Central memory CD8-positive, alpha-beta T cell (primary cell): ENCODE measurements around the gene HOXB8.

ENCODE experiments used
- ATAC-seq: fragments of 150-1000 bp; cut with Tn5 transposase; replicated peaks from 2 replicates; pipeline ENCODE4 v1.10.0; 2022; ENCODE audit warnings: mild to moderate bottlenecking, moderate FRiP score, moderate number of reproducible peaks; ENCODE audit not compliant: poor library complexity, severe bottlenecking; ENCODE audit errors: extremely low read depth
- DNase-seq, 2 donors: peaks; one replicate each; pipeline ENCODE4 v3.0.0; 2021; ENCODE audit warnings: low spot score in 2 of 2
- H3K27ac Mint-ChIP-seq: one replicate; pipeline ENCODE4 v1.8.0; 2022; ENCODE audit warnings: low read depth, mild to moderate bottlenecking, moderate library complexity, mixed read lengths
- H3K27me3 Mint-ChIP-seq: one replicate; pipeline ENCODE4 v1.8.0; 2022; ENCODE audit warnings: mixed read lengths
- H3K36me3 Mint-ChIP-seq: one replicate; pipeline ENCODE4 v1.8.0; 2022; ENCODE audit warnings: mild to moderate bottlenecking, moderate library complexity, mixed read lengths; ENCODE audit not compliant: insufficient read depth
- H3K4me1 Mint-ChIP-seq: one replicate; pipeline ENCODE4 v1.8.0; 2022; ENCODE audit warnings: mixed read lengths
- H3K4me3 Mint-ChIP-seq: one replicate; pipeline ENCODE4 v1.8.0; 2022; ENCODE audit warnings: mild to moderate bottlenecking, moderate library complexity, mixed read lengths
- H3K9me3 Mint-ChIP-seq: one replicate; pipeline ENCODE4 v1.8.0; 2022; ENCODE audit warnings: mixed read lengths

Gene HOXB8

DNA sequence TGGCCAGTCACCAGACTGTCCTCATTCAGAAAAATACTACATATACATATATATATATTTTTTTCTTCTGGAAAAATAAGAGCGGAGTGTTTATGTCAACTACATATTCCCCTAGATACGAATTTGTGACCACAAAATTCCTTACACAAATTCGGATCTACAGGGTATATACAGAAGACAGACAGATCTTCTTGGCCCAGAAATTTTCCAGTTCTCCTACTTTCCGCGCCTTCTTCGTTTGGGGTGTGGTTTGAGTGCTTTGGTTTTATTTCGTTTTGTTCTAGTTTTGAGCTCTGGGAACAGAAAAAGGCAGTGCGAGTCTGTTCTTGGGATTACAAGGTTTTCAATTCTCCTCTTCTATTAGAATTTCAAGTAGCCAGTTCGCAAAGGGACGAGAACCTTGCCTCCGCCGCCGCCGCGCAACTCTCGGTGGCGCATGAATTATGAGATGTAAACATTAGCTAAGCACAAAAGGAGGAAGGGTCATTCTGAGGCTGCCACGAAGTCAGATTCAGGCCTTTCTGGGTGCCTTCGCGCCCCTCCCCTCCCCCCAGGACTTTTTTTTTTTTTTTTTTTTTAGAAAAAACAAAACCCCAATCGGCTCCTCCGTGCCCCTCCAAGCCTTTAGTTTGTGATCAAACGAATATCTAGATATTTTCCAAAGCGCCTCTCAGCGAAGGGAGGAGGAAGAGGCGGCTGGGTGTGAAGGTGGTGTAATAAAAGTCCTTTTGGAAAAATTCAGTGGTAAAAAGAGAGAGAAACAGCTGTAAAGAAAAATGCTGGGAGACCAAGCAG, 35.1 kb downstream of the HOXB8 start:
- Mint-ChIP-seq H3K9me3 (no peaks in the 10 kb centered on the region), H3K4me1 (peaks cover 12% of the 10 kb centered on the region), H3K27me3 (peaks cover 63% of the 10 kb centered on the region), H3K4me3 (peak overlapping the region; percentile 37), H3K36me3 (peaks cover 12% of the 10 kb centered on the region), H3K27ac (no peak overlapping the region)
- no peak for ATAC-seq
- DNase-seq = no peak

DNA sequence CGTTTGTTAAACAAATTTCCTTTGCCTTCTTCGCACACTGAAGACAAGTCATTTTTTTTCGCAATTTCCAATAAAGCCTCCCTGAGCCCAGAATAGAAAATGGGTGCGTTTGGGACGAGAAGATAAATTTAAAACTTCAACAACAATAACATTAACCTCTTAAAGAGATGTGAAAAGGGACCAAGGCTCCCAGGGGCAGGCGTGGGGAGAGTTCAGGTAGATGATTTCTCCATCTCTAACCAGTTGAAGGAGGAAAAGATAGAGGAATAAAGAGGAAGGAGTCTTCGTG, 35.7 kb downstream of the HOXB8 start:
- Mint-ChIP-seq H3K27ac (no peak overlapping the region), H3K4me1 (peaks cover 9% of the 10 kb centered on the region), H3K27me3 (peaks cover 58% of the 10 kb centered on the region), H3K9me3 (no peaks in the 10 kb centered on the region), H3K36me3 (peaks cover 10% of the 10 kb centered on the region), H3K4me3 (peak overlapping the region; percentile 90)
- DNase-seq (no peak), ATAC-seq (no peak)

DNA sequence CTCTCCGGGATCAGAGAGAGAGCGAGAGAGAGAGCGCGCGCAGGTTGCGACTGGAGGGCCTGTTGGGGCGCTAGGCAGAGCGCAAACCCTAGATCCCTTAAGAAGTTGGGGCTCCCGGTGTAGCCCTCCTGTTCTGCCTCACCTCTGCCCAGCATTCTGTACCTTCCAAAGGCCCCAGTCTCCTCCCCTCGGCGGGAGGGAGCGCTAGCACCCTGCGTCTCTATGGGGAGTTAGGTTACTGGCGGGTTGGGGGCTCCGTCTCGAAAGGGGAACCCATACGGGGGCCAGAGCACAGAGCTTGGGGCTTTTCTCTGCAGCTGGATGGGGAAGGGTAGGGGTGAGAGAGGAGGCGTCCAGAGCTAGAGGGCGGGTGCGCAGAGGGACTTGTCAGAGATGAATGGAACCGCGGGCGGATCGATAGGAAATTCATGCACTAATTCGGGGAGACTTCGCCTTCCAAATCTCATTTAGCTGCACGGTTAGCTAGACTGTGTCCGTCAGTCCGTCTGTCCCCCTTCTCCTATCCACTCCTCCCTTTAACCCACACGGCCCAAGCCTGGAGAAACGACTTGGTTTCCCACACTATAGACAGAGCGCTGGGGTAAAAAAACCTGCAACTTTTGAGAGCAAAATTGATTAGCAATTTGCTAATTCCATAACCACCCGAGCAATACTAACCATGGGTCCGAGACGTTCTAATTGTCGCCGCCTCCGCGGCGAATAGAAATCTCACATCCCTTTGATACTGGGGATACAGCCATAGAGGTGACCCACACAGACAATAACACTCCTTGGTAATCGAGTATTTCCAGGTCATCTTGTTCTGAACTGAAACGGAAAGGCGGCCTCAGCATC, 36.2 kb downstream of the HOXB8 start:
- DNase-seq = no peak
- H3K9me3 Mint-ChIP-seq = no peaks in the 10 kb centered on the region
- H3K36me3 Mint-ChIP-seq = peaks cover 10% of the 10 kb centered on the region

DNA sequence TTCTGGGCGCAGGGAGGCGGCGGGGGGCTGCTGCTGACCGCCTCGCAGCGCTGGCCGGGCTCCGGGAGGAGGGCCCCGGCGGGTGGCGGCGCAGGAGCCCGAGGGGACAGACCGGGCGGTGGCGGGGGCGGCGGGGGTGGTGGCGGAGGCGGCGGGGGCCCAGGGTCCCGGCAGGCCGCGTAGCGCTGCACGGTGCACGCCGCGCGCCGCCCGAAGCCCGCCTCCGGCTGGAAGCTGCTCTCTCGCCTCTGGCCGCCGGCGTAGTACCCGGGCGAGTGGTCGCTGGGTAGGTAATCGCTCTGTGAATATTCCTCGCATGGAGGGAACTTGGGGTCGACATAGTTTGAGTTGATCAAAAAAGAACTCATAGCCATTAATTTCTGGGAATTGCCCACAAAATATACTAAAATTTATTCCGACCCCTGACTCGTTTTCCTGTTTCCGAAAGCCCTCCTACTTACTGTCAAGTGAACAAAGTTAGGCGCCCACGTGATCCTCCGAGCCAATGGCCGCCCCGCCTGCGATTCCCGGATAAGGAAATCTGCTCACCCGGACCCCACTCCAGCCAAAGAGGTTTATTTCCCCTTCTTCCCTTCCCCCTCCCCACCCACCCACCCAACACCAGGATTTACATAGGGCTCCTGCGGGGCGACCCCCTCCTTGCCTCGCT, 37.0 kb downstream of the HOXB8 start, which contains the start of gene HOXB4:
Gene HOXB4 (minus strand): TSS at position 405 of the 670 bp plus-strand sequence. CDS start 31 bp downstream, at position 374.
- peak in 1 of 2 donors; percentile 50 for DNase-seq
- Mint-ChIP-seq H3K4me3 (peak within 1 kb of the TSS; percentile 90), H3K36me3 (peaks cover 10% of the 10 kb centered on the region), H3K27ac (peak within 1 kb of the TSS; percentile 94), H3K4me1 (peaks cover 15% of the 10 kb centered on the region), H3K27me3 (peaks cover 44% of the 10 kb centered on the region), H3K9me3 (no peaks in the 10 kb centered on the region)
- ATAC-seq = peak; percentile 84

More for the DNA sequence above, 36.2 kb downstream of the HOXB8 start:
- Mint-ChIP-seq H3K4me1 (peaks cover 9% of the 10 kb centered on the region), H3K27ac (peak overlapping the region; percentile 94), H3K27me3 (peaks cover 52% of the 10 kb centered on the region), H3K4me3 (peak overlapping the region; percentile 90)
- ATAC-seq = peak; percentile 56

DNA sequence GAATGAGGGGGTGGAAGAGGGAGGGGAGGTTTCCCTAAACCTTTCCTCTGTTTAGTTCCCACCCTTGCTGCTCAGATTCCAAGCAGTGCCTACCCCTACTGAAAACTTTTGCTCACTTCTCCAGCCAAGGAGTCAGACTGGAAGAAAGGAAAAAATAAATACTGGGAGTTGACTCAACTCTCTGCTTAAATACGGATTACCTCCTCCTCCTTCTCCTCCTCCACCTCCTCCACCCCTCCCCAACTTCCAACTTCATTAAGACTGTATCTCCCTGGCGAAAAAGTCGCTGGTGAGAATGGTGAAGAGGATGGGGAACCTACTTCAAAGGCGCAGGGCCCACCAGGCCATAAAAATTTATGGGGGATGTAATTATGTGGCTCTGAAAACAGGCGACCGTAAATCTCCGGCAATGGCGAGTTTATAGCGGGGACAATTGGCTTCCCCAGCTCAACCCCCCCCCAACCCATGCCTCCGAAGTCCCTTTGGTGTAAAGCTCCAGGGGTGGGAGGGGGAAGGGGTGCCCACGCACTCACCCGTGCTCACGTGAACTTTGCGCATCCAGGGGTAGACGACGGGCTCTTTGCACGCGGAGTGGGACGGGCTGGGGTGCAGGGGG, 37.7 kb downstream of the HOXB8 start:
- Mint-ChIP-seq H3K4me3 (peak overlapping the region; percentile 90), H3K27me3 (peaks cover 38% of the 10 kb centered on the region), H3K36me3 (peaks cover 10% of the 10 kb centered on the region), H3K9me3 (no peaks in the 10 kb centered on the region), H3K27ac (no peak overlapping the region), H3K4me1 (peaks cover 15% of the 10 kb centered on the region)
- DNase-seq = no peak
- peak; percentile 30 for ATAC-seq

DNA sequence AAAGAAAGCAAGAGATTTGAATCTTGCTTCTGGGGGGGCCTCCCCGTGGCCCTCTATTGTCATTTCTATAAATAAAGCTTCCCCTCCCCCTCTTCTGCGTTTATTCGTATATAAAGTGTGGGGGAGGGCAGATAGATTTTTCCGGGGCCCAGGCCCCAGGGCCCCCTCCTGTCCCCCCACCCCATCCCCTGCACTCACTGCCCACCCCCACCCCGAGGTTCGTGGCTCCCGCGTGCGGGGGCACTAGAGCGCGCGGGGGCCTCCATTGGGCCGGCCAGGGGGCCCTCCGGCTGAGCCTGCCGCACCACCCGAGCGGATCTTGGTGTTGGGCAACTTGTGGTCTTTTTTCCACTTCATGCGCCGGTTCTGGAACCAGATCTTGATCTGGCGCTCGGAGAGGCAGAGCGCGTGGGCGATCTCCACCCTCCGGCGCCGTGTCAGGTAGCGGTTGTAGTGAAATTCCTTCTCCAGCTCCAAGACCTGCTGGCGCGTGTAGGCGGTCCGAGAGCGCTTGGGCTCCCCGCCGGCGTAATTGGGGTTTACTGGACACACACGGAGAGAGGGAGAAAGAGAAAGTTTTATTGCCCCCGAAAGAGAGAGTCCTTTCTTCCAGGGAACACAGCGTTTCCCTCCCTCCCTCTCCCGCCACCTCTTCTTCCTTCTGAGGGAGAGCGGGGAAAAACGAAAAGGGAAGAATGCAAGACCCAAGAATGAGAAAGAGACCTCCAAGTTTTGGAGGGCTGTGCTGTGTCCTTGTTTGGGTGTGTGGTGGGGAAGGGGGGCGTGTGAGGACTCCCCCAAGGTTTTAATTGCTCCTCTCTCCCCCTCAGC, 38.4 kb downstream of the HOXB8 start:
- Mint-ChIP-seq H3K36me3 (peaks cover 10% of the 10 kb centered on the region), H3K4me1 (peaks cover 15% of the 10 kb centered on the region), H3K27ac (no peak overlapping the region), H3K4me3 (peak overlapping the region; percentile 90), H3K9me3 (no peaks in the 10 kb centered on the region), H3K27me3 (peaks cover 31% of the 10 kb centered on the region)
- ATAC-seq = no peak
- no peak for DNase-seq

DNA sequence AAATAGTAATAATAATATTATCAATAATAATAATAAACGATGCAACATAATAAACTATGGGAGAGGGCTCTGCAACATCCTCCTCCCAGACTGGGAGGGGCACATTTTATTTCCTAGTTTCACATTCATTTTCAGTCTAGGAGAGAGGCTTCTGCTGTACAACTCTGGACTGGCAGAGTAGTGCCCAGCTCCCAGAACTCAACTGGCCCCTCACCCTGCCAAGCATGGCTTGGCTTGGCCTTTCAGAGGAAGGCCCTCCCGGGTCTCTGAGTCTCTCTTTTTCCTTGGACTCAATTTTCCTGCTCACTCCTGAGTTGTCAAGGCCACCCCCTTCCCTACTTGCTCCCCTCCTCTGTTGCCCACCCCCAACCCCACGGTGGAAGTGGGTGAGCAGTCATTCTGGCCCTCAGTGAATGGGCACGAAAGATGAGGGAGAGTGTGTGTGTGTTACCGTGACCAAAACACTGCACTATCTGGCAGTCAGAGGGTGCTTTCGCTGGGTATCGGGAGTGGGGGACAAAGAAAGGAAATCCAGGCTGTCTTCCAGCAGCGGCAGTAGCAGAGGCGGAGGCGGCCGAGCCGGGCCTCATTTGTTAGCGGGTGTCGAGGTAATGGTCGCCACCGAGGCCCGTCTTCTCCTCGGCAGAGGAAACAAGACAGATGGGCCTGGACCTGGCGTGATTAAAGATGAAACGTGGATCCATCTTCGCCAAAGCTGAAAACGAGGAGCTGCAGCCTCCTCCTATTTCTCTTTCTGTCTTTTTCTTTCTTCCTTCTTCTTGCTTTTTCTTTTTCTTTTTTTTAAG, 39.2 kb downstream of the HOXB8 start:
- peaks cover 15% of the 10 kb centered on the region for H3K4me1 Mint-ChIP-seq

DNA sequence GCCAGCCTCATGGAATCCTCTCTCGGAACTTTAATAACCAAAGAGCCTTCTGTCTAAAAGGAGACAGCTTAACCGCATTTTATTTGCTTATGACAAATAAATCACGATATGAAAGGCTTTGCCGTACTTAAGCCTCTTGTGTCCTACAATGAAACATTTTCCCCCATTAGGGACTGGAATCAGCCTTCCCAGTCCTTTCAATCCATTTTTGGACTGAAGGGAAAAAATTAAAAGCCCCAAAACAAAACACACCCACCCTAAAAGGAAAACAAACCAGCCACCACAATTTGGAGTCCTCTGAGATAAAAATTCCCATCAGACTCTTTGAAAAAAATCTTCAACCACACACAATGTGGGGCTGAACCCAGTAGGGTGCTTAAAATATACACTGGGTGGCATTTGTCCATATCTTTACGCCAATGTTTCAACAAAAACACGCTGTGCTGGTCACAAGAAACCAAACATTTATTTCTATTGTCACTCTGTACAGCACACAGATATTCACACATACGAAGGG, 40.0 kb downstream of the HOXB8 start:
- peaks cover 15% of the 10 kb centered on the region for H3K36me3 Mint-ChIP-seq
- no peak overlapping the region for H3K27ac Mint-ChIP-seq
- H3K4me3 Mint-ChIP-seq = no peak overlapping the region
- DNase-seq (no peak), ATAC-seq (no peak)
- no peaks in the 10 kb centered on the region for H3K9me3 Mint-ChIP-seq
- H3K27me3 Mint-ChIP-seq = peaks cover 15% of the 10 kb centered on the region
- peaks cover 15% of the 10 kb centered on the region for H3K4me1 Mint-ChIP-seq

More for the DNA sequence above, 39.2 kb downstream of the HOXB8 start:
- no peaks in the 10 kb centered on the region for H3K9me3 Mint-ChIP-seq
- no peak overlapping the region for H3K27ac Mint-ChIP-seq
- peaks cover 15% of the 10 kb centered on the region for H3K36me3 Mint-ChIP-seq
- DNase-seq (no peak), ATAC-seq (no peak)
- peaks cover 22% of the 10 kb centered on the region for H3K27me3 Mint-ChIP-seq
- peak overlapping the region; percentile 40 for H3K4me3 Mint-ChIP-seq

DNA sequence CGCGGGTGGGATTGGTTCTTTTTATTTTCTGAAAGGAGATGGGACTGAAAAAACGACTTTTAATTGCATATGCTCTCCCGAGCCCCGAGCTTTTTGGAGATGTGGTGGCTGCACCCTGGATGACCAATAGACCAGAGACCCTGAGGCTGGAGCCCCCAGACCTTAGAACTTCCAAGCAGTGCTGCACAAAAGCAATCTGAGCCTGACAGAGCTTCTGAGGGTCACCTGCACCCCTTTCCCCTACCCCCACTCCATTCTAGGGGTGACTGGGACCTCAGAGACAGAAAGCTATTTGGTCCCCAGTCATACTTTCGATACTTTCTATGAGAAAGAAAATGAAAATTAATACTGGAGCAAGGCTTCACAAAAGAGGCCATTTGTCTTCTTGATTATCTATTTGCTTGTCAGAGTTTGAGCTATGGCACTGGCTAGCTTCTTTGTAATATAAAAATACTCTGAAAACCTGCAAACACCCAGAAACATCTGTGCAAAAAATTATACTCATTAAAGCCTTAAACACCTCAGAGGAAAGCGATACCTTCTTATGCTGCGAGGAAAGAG, 40.5 kb downstream of the HOXB8 start:
- H3K4me1 Mint-ChIP-seq = peaks cover 15% of the 10 kb centered on the region
- peaks cover 15% of the 10 kb centered on the region for H3K36me3 Mint-ChIP-seq
- peaks cover 9% of the 10 kb centered on the region for H3K27me3 Mint-ChIP-seq
- DNase-seq (no peak), ATAC-seq (no peak)
- no peaks in the 10 kb centered on the region for H3K9me3 Mint-ChIP-seq
- H3K4me3 Mint-ChIP-seq = no peak overlapping the region
- H3K27ac Mint-ChIP-seq = no peak overlapping the region

DNA sequence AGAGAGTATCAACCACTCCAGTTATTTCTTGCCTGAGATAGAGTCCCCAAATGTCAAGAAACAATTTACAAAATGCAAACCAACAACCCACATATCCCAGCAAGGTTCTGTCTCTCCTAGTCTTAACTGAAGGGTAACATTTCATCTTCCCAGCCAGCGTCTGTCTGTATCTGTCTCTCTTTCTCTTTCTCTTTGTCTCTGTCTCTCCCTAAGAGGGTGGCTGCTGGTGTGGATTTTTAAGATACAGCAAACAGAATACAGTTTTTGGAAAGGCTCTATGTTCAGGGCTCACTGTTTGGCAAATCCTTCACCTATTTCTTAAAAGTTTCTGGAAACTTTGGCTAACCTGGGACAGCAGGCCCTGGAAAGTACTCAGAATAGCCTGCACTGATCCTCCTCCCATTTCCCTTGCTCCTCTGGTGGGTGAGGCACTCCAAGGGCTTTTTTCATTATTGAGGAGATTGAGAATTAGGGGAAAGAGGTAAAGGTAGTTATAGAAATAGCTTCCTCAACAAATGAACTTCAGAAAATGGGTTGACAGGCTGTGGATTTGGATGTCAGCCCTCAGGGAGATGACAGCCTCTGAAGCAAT, 43.2 kb downstream of the HOXB8 start:
- no peak overlapping the region for H3K27ac Mint-ChIP-seq
- ATAC-seq (no peak), DNase-seq (no peak)
- peaks cover 11% of the 10 kb centered on the region for H3K4me1 Mint-ChIP-seq
- H3K27me3 Mint-ChIP-seq = no peaks in the 10 kb centered on the region
- H3K4me3 Mint-ChIP-seq = no peak overlapping the region
- peaks cover 9% of the 10 kb centered on the region for H3K36me3 Mint-ChIP-seq
- no peaks in the 10 kb centered on the region for H3K9me3 Mint-ChIP-seq
